Ishikawa (cell line): ENCODE data around the gene R3HDM2.

Source experiments
- CEBPB ChIP-seq: IDR thresholded peaks from 2 replicates; pipeline ENCODE4 v1.6.1; 2012
- CREB1 ChIP-seq: IDR thresholded peaks from 2 replicates; pipeline ENCODE4 v1.6.1; 2012; ENCODE audit warnings: low read depth
- EGR1 ChIP-seq: IDR thresholded peaks from 2 replicates; pipeline ENCODE4 v1.6.1; 2012
- EP300 ChIP-seq: IDR thresholded peaks from 2 replicates; pipeline ENCODE4 v1.6.1; 2012; ENCODE audit warnings: borderline replicate concordance
- FOXM1 ChIP-seq: IDR thresholded peaks from 2 replicates; pipeline ENCODE4 v1.6.1; 2012; ENCODE audit warnings: low read depth, borderline replicate concordance
- NFIC ChIP-seq: IDR thresholded peaks from 2 replicates; pipeline ENCODE4 v1.6.1; 2012
- RAD21 ChIP-seq: IDR thresholded peaks from 2 replicates; pipeline ENCODE4 v1.6.1; 2012; ENCODE audit warnings: low read depth
- TAF1 ChIP-seq: IDR thresholded peaks from 2 replicates; pipeline ENCODE4 v1.6.1; 2012; ENCODE audit warnings: low read depth, mild to moderate bottlenecking
- TCF12 ChIP-seq: IDR thresholded peaks from 2 replicates; pipeline ENCODE4 v1.6.1; 2012; ENCODE audit warnings: low read depth
- TEAD4 ChIP-seq: IDR thresholded peaks from 2 replicates; pipeline ENCODE4 v1.6.1; 2012
- YY1 ChIP-seq: IDR thresholded peaks from 2 replicates; pipeline ENCODE4 v1.6.1; 2012; ENCODE audit warnings: low read depth
- ZBTB7A ChIP-seq: IDR thresholded peaks from 2 replicates; pipeline ENCODE4 v1.6.1; 2012; ENCODE audit warnings: low read depth
- TF ChIP-seq, protein P1 (sequence below): IDR thresholded peaks from 2 replicates; pipeline ENCODE4 v1.6.1; 2012
- TF ChIP-seq, protein P2 (sequence below): IDR thresholded peaks from 2 replicates; pipeline ENCODE4 v1.6.1; 2012; ENCODE audit warnings: low read depth, mild to moderate bottlenecking
- TF ChIP-seq, protein P3 (sequence below): IDR thresholded peaks from 2 replicates; pipeline ENCODE4 v1.6.1; 2012

The R3HDM2 gene

DNA sequence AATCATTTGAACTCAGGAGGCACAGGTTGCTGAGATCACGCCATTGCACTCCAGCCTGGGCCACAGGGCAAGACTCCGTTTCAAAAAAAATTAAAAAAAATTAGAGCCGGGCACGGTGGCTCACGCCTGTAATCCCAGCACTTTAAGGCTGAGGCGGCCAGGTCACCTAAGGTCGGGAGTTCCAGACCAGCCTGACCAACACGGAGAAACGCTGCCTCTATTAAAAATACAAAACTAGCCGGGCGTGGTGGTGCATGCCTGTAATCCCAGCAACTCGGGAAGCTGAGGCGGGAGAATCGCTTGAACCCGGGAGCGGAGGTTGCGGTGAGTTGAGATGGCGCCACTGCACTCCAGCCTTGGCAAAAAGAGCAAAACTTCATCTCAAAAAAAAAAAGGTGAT lies 35.7 kb downstream of the R3HDM2 start:
- TF ChIP-seq EGR1 (no peak), TEAD4 (no peak), YY1 (no peak), RAD21 (no peak), EP300 (no peak), NFIC (no peak), TCF12 (no peak), TAF1 (no peak)
- TF ChIP-seq, protein P1, sequence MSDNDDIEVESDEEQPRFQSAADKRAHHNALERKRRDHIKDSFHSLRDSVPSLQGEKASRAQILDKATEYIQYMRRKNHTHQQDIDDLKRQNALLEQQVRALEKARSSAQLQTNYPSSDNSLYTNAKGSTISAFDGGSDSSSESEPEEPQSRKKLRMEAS: no peak
- TF ChIP-seq, protein P2, sequence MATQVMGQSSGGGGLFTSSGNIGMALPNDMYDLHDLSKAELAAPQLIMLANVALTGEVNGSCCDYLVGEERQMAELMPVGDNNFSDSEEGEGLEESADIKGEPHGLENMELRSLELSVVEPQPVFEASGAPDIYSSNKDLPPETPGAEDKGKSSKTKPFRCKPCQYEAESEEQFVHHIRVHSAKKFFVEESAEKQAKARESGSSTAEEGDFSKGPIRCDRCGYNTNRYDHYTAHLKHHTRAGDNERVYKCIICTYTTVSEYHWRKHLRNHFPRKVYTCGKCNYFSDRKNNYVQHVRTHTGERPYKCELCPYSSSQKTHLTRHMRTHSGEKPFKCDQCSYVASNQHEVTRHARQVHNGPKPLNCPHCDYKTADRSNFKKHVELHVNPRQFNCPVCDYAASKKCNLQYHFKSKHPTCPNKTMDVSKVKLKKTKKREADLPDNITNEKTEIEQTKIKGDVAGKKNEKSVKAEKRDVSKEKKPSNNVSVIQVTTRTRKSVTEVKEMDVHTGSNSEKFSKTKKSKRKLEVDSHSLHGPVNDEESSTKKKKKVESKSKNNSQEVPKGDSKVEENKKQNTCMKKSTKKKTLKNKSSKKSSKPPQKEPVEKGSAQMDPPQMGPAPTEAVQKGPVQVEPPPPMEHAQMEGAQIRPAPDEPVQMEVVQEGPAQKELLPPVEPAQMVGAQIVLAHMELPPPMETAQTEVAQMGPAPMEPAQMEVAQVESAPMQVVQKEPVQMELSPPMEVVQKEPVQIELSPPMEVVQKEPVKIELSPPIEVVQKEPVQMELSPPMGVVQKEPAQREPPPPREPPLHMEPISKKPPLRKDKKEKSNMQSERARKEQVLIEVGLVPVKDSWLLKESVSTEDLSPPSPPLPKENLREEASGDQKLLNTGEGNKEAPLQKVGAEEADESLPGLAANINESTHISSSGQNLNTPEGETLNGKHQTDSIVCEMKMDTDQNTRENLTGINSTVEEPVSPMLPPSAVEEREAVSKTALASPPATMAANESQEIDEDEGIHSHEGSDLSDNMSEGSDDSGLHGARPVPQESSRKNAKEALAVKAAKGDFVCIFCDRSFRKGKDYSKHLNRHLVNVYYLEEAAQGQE: no peak
- TF ChIP-seq, protein P3, sequence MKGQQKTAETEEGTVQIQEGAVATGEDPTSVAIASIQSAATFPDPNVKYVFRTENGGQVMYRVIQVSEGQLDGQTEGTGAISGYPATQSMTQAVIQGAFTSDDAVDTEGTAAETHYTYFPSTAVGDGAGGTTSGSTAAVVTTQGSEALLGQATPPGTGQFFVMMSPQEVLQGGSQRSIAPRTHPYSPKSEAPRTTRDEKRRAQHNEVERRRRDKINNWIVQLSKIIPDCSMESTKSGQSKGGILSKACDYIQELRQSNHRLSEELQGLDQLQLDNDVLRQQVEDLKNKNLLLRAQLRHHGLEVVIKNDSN: no peak

DNA sequence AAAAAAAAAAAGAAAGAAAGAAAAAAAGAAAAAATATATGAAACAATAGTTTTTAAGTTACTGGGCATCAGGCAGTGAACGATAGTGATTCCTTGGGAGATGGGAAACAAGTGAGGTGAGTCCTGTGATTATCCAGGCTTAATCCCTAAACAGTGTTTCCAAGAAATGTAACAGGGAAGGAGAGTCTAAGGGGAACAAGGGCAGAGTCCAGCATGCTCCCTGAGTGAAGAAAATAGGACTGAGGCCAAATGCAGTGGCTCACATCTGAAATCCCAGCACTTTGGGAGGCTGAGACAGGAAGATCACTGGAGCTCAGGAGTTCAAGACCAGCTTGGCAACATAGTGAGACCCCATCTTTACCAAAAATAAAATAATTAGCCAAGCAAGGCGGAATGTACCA lies 40.7 kb downstream of the R3HDM2 start:
- TF ChIP-seq CEBPB (no peak), EP300 (no peak), YY1 (no peak), RAD21 (no peak), TAF1 (no peak), EGR1 (no peak), CREB1 (no peak), TCF12 (no peak), ZBTB7A (no peak), FOXM1 (no peak), TEAD4 (no peak), NFIC (no peak)
- TF ChIP-seq, protein P3: no peak
- TF ChIP-seq, protein P2: no peak
- TF ChIP-seq, protein P1: no peak

DNA sequence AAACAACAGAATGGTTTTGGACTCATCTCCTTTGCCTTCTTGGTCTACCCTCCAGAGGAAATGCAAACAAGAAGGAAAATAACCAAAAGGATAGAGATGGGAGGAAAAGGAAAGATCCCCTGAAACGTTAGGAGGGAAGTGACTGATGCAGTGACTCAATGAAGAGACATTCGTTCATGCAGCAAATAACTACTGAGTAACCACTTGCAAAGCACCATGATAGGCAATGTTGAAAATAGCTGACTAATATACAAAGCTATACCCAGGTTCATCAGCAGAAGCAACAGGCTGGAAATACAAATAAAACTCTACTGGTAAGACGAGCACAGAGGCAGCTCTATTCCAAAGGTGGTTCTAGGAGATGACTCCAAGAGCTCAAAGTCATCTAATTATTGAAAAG lies 41.8 kb downstream of the R3HDM2 start:
- TF ChIP-seq CEBPB (no peak), FOXM1 (no peak), TEAD4 (no peak), CREB1 (no peak), NFIC (no peak), ZBTB7A (no peak), EGR1 (no peak), RAD21 (no peak), TCF12 (no peak), EP300 (no peak), TAF1 (no peak), YY1 (no peak)
- TF ChIP-seq, protein P2: no peak
- TF ChIP-seq, protein P3: no peak
- TF ChIP-seq, protein P1: no peak

DNA sequence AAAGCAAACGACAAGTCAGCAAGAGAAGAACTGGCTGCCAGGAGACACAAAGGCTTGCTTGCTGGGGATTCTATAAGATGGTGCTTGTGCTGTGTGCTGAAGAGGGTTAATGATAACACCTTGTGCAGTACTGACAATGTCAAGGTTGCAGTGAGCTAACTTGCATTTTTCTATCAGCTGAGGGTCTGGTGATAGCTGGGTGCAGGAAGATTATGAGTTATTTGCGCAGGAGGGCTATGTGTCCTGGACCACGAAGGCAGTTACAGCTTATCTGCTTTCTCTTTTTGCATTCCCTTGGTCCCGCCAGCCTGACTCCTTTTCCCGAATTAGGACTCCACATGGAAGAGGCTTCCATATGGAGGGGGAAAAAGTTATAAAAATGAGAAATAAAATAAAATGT lies 42.4 kb downstream of the R3HDM2 start:
- TF ChIP-seq, protein P1: no peak
- TF ChIP-seq CEBPB (no peak), TCF12 (no peak), NFIC (no peak), EP300 (no peak), TAF1 (no peak), RAD21 (no peak), FOXM1 (no peak), EGR1 (no peak), TEAD4 (no peak), YY1 (no peak), ZBTB7A (no peak), CREB1 (no peak)
- TF ChIP-seq, protein P3: no peak
- TF ChIP-seq, protein P2: no peak
